ENCODE measurements around the gene CENPA. TPM values are rescaled to one million over a fixed set of nuclear protein-coding genes. Genes with fewer than 3 reads are reported as not detected.

Gene CENPA
- total RNA-seq, 1 donor from 2014 or later = 23.6 TPM

DNA sequence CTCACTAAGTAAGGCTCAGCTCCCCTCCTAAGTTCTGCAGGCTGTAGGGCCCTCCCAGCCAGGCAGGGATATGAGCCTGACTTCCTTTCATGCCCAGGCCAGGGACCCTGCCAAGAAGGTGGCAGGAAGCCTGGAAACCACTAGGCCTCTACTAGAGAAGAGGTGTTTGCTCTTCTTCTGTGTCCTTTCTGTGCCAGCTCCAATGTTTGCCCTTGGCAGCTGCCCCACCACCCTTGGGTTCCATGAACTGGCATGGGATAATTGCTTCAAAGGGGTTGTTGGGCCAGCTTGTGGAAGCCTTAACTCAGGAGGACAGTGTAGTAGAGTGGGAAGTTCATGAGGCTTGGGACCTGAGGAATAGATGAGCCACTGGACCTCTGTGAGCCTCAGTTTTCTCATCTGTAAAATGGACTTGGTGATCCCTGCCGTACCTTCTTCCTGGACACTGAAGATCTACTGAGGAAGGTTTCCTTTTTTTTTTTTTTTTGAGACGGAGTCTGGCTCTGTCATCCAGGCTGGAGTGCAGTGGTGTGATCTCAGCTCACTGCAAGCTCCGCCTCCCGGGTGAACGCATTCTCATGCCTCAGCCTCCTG is 17.9 kb upstream of the CENPA start:
- Mint-ChIP-seq H3K36me3 (ENCODE audit: low read depth) (peaks cover 3% of the 10 kb centered on the region), H3K4me1 (peaks cover 54% of the 10 kb centered on the region), H3K4me3 (no peak overlapping the region), H3K27me3 (no peaks in the 10 kb centered on the region), H3K9me3 (no peaks in the 10 kb centered on the region), H3K27ac (no peak overlapping the region)
- intact Hi-C loops (cut with micrococcal nuclease) = no loop called here
- DNase-seq = no peak

DNA sequence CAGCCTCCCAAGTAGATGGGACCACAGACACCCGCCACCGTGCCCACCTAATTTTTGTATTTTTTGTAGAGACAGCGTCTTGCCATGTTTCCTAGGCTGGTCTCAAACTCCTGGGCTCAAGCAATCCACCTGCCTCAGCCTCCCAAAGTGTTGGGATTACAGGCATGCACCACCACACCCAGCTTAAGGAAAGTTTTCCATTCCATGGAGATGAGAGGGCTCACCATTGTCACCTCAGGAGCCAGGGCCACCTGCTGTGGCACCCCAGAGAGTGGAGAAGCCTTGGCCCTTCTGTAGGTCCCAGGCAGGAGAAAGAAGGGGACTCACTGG is 17.1 kb upstream of the CENPA start:
- Mint-ChIP-seq H3K4me3 (no peak overlapping the region), H3K9me3 (no peaks in the 10 kb centered on the region), H3K36me3 (ENCODE audit: low read depth) (peaks cover 3% of the 10 kb centered on the region), H3K27me3 (no peaks in the 10 kb centered on the region), H3K4me1 (peaks cover 52% of the 10 kb centered on the region), H3K27ac (no peak overlapping the region)
- intact Hi-C loops (cut with micrococcal nuclease) = no loop called here
- DNase-seq = no peak

DNA sequence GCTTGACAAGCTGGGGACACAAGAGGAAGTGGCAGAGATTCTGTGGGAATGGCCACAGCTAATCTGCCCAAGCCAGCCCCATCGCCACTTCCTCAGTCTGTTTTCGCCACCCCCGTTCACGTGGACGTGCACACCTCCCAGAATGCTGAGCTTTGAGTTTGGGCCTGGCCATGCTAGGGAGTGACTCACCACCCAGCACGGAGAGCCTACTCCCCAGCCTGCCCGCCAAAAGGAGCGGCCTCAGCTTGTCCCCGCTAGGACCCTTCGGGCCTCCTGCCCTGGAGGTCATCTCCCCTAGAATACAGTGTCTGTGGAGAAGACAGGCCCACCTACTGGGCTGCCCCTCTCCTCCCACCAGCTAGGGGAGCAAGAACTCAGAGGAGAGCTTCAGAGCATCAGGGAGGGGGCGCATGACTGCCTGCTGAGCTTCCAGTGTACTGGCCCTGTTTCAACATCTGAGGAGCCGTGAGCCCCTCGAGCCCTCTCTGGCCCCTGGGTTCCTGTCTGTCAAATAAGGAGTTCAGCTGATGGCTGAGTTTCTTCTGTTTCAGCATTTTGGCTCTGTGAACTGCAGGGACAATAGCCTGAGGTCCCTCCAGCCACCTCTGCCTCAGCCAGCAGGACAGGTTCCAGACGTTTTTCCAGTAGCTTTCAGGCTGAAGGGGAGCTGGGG is 16.6 kb upstream of the CENPA start:
- peak; percentile 67 for DNase-seq
- Mint-ChIP-seq H3K9me3 (no peaks in the 10 kb centered on the region), H3K36me3 (ENCODE audit: low read depth) (peaks cover 3% of the 10 kb centered on the region), H3K27ac (peak overlapping the region; percentile 75), H3K4me3 (no peak overlapping the region), H3K4me1 (peaks cover 49% of the 10 kb centered on the region), H3K27me3 (no peaks in the 10 kb centered on the region)
- intact Hi-C loops (cut with micrococcal nuclease) = no loop called here

DNA sequence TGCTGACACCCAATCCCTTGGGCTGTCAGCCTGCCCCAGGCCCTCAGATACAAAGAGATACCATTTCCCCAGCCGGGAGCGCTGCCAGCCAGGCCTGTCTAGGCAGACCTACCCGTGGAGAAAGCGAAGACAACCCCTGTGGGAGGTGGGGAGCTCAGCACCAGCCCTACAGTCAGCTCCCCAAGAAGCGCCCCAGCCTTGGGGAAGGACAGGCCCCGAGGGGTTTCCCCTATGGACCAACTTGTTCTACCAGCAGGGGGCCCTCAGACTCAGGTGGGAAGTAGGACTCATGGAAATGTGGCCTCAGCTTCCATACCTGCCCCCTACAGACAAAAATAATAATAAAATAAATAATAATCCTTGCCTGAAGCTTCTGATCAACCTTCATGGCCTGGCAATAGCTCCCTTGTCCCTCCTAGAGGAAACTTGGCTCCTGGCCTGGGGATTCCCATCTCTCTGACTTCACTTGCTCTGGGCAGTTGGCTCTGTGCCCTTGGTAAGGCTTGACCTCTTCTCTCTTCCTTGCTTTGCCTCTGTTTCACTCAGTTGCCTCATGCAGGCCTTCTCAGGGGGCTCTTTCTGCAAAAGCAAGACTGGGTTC is 14.8 kb upstream of the CENPA start:
- Mint-ChIP-seq H3K4me3 (no peak overlapping the region), H3K4me1 (peaks cover 36% of the 10 kb centered on the region), H3K36me3 (ENCODE audit: low read depth) (peaks cover 15% of the 10 kb centered on the region), H3K27me3 (no peaks in the 10 kb centered on the region), H3K27ac (peak overlapping the region; percentile 34), H3K9me3 (no peaks in the 10 kb centered on the region)
- intact Hi-C loops (cut with micrococcal nuclease) = no loop called here
- DNase-seq = peak; percentile 67

DNA sequence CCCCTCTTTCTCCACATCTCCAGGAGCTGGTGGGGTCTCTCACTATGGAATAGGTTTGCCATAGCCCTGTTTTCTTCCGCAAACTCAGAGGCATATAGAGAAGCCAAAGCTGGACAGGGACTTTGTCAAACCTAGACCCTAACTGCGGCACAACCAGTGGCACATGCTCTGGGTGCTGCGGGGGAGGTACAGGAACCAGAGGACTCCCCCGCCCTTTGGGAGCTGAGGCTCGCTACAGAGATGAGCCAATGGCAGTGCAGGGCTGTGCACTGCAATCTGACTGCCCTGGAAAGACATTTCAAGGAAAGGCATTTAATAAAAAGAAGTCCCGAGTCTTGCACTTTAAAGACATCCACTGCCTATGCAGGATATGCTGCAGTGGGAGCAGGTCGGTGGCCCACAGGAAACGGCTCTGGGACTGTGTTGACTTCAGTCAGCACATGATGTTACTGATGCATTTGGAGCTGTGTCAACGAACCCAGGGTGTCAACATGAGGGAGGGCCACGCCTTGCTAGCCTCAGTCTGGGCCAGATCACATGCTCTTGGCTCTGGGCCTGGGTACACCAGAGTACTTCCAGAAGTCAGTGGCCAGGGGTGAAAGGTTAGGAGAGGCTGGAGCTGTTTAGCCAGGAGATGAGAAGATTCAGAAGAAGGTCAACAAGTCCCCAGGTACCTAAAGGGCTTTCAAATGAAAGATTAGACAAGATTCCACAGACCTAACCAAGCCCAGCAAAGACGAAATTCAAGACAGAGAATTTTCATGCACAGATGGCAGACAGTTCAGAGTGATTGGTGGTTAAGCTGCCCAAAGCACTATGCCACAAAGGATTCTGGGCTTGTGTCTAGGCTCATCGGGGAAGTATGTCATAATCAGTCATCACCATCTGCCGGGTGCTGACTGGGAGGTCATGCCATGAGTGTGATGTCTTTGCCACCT is 13.5 kb upstream of the CENPA start:
- Mint-ChIP-seq H3K4me3 (peak overlapping the region; percentile 38), H3K36me3 (ENCODE audit: low read depth) (peaks cover 26% of the 10 kb centered on the region), H3K9me3 (no peaks in the 10 kb centered on the region), H3K27me3 (no peaks in the 10 kb centered on the region), H3K4me1 (peaks cover 34% of the 10 kb centered on the region), H3K27ac (peak overlapping the region; percentile 86)
- DNase-seq = peak; percentile 82
- intact Hi-C loops (cut with micrococcal nuclease) = no loop called here

DNA sequence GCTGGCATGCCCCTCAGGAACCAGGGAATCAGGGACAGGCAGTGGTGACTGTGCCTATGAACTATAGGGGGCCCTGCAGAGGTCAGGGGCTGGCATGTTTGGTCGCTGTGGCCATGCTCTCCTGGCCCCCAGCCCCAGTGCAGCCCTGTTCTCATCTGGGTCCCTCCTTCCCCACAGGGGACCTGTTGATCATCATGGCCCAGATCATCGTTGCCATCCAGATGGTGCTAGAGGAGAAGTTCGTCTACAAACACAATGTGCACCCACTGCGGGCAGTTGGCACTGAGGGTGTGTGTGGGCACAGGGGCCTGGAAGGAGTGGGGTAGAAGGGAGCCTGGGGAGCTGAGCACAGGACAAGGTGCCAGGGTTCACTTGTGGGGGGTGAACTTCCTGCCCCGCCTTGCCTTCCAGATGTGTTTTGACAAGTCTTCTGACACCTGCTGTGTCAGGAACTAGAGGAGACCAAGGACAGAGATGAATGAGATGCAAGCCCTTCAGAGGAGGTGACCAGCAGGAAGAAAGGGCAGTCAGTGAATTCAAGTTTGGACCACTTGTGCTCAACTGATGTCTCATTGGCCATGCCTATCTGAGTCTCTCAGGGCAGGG is 9.6 kb upstream of the CENPA start:
- Mint-ChIP-seq H3K36me3 (ENCODE audit: low read depth) (peaks cover 40% of the 10 kb centered on the region), H3K27ac (no peak overlapping the region), H3K9me3 (no peaks in the 10 kb centered on the region), H3K4me3 (no peak overlapping the region), H3K27me3 (no peaks in the 10 kb centered on the region), H3K4me1 (peaks cover 22% of the 10 kb centered on the region)
- intact Hi-C loops (cut with micrococcal nuclease) = no loop called here
- no peak for DNase-seq

DNA sequence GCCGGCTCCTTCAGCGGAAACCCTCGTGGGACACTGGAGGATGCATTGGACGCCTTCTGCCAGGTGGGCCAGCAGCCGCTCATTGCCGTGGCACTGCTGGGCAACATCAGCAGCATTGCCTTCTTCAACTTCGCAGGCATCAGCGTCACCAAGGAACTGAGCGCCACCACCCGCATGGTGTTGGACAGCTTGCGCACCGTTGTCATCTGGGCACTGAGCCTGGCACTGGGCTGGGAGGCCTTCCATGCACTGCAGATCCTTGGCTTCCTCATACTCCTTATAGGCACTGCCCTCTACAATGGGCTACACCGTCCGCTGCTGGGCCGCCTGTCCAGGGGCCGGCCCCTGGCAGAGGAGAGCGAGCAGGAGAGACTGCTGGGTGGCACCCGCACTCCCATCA is 7.8 kb upstream of the CENPA start:
- Mint-ChIP-seq H3K9me3 (no peaks in the 10 kb centered on the region), H3K27ac (no peak overlapping the region), H3K4me1 (peaks cover 6% of the 10 kb centered on the region), H3K4me3 (no peak overlapping the region), H3K27me3 (no peaks in the 10 kb centered on the region), H3K36me3 (ENCODE audit: low read depth) (peaks cover 39% of the 10 kb centered on the region)
- DNase-seq = no peak
- intact Hi-C loops (cut with micrococcal nuclease) = no loop called here

DNA sequence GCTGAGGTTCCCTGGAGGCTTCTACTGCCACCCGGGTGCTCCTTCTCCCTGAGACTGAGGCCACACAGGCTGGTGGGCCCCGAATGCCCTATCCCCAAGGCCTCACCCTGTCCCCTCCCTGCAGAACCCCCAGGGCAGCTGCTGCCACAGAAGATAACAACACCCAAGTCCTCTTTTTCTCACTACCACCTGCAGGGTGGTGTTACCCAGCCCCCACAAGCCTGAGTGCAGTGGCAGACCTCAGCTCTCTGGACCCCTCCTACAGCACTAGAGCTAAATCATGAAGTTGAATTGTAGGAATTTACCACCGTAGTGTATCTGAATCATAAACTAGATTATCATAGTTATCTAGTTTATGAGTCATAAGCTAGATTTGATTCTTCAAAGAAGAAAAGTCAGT is 7.3 kb upstream of the CENPA start:
- intact Hi-C loops (cut with micrococcal nuclease) = no loop called here
- Mint-ChIP-seq H3K4me1 (peaks cover 6% of the 10 kb centered on the region), H3K27me3 (no peaks in the 10 kb centered on the region), H3K9me3 (no peaks in the 10 kb centered on the region), H3K36me3 (ENCODE audit: low read depth) (peaks cover 39% of the 10 kb centered on the region), H3K27ac (no peak overlapping the region), H3K4me3 (no peak overlapping the region)
- no peak for DNase-seq

DNA sequence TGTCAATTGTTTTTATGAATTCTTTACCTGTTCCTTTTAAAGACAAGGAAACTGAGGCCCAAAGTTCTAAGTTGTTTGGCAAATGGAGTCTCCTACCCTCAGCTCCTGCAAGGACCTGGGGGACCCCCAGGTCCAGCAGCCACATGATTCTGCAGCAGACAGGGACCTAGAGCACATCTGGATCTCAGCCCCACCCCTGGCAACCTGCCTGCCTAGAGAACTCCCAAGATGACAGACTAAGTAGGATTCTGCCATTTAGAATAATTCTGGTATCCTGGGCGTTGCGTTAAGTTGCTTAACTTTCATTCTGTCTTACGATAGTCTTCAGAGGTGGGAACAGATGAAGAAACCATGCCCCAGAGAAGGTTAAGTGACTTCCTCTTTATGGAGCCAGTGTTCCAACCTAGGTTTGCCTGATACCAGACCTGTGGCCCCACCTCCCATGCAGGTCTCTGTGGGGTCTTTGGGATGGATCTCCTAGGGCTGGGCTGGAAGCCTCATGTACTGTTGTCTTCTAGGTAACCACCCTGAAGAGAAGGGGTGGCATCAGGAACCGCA is 5.6 kb upstream of the CENPA start:
- no peak for DNase-seq
- Mint-ChIP-seq H3K4me3 (no peak overlapping the region), H3K9me3 (no peaks in the 10 kb centered on the region), H3K27me3 (no peaks in the 10 kb centered on the region), H3K4me1 (peaks cover 6% of the 10 kb centered on the region), H3K27ac (no peak overlapping the region), H3K36me3 (ENCODE audit: low read depth) (peaks cover 33% of the 10 kb centered on the region)
- intact Hi-C loops (cut with micrococcal nuclease) = no loop called here

DNA sequence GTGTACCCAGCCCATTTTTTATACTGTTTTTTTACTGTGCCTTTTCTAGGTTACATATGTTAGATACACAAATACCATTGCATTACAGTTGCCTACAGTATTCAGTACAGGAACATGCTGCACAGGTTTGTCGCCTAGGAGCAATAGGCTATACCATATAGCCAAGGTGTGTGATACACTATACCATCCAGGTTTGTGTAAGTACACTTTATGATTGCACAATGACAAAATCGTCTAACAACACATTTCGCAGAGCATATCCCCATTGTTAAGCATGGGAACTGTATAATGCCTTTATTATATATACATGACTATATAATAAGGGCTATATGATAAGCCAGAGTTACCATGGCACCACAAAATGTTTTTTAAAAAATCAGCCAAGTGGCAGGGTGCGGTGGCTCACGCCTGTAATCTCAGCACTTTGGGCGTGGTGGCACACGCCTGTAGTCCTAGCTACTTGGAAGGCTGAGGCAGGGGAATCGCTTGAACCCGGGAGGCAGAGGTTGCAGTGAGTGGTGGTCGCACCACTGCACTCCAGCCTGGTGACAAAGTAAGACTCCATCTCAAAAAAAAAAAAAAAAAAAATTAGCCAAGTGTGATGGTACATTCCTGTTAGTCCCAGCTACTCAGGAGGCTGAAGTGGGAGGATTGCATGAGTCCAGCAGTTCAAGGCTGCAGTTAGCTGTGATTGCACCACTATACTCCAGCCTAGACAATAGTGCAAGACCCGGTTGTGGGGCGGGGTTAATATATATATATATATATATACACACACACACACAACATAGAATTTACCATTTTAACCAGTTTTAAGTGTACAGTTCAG is 2.8 kb upstream of the CENPA start:
- no peak overlapping the region for H3K27ac Mint-ChIP-seq
- H3K4me1 Mint-ChIP-seq = peaks cover 18% of the 10 kb centered on the region
- H3K4me3 Mint-ChIP-seq = no peak overlapping the region
- peaks cover 17% of the 10 kb centered on the region for H3K36me3 Mint-ChIP-seq (ENCODE audit: low read depth)
- H3K27me3 Mint-ChIP-seq = no peaks in the 10 kb centered on the region
- no peaks in the 10 kb centered on the region for H3K9me3 Mint-ChIP-seq
- no peak for DNase-seq
- intact Hi-C loops (cut with micrococcal nuclease) = no loop called here

DNA sequence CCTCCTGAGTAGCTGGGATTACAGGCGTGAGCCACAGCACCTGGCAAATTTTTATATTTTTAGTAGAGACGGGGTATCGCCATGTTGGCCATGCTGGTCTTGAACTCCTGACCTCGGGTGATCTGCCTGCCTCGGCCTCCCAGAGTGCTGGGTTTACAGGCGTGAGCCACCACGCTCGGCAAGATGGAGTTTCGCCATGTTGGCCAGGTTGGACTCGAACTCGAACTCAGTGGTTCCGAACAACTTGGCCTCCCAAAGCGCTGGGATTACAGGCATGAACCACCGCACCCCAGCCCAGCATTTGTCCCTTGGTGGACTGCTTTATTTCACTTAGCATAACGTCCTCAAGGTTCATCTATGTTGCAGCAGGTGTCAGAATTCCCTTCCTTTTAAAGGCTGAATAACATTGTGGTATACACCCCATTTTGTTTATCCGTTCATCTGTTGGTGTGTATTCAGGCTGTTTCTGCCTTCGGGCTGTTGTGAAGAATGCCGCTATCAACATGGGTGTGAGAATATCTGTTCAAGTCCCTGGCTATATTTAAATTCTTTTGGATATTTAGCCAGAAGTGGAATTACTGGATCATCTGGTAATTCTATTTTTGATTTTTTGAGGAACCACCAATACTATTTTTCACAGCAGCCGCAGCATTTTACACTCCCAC is 1.2 kb upstream of the CENPA start:
- Mint-ChIP-seq H3K9me3 (peaks cover 2% of the 10 kb centered on the region), H3K27me3 (no peaks in the 10 kb centered on the region), H3K4me1 (peaks cover 28% of the 10 kb centered on the region), H3K36me3 (ENCODE audit: low read depth) (peaks cover 23% of the 10 kb centered on the region), H3K4me3 (peak overlapping the region; percentile 90), H3K27ac (no peak overlapping the region)
- DNase-seq = no peak
- intact Hi-C loops (cut with micrococcal nuclease) = loop anchor here (5.0 kb wide), 2 partner anchors 248 to 428 kb away; partner anchors contain the start of genes ATRAID, SLC5A6 and TMEM214
